Measurements from ENCODE around the gene SERTAD4.
"Not testable (repeated sequence)": the region's sequence is repeated elsewhere in the genome, so short reads cannot be mapped to it uniquely, and the experiment has no call there.

SERTAD4 gene

DNA sequence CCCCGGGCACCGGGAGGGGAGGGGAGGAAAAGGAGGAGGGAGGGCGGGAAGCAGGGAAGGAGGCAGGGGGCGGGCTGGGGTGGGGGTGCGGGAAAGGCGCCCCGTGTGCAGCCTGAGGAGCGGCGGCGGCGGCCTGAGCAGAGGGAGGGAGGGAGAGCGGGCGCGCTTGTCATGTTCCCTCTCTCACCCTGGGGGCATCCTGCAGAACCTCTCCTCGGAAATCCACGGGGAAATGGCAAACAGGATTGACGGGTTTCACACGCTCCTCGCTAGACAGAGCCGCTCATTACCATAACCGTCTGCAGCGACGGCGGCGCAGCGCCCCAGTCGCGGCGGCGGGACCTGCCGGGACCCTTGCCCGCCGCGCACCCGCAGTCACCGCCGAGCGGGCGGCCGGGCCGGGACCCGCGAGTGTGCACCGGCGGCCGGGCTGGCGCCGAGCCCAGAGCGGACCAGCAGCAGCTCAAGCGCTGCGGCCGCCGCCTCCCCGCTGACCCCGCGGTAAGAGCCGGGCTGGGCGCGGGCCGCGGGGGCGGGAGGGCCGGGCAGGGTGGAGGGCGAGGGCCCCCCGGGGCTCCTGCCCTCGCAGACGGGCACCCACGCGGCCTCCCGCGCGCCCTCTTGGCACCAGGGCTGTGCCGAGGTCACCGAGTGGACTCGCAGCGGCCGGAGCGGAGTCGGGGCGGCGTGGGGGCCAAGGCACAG lies at the start of gene SERTAD4:
TSS of gene SERTAD4 (plus strand) at position 286 of the 705 bp plus-strand sequence. CDS start 5,165 bp downstream, outside the sequence.
- no peak for FAIRE-seq
- no peak for DNase-seq (ENCODE audit: extremely low spot score, insufficient read length, low read depth)

DNA sequence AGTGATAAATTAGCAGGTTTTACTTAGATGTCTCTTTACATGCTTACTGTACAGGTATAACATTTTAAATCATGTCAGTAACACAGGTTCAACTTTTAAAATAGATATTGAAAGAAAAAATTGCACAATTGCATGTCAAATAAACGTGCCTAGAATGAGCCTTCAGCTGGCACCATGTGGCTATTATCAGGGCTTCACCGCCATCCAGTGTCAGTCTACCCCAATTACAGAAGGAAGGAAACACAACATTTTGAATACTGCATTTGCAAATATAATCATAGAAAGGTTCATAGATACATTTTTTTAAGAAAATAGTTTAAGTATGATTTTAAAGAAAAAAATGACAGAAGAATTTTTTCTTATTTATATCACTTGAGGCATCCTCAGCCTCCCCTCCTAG lies 47.5 kb upstream of the SERTAD4 start:
- FAIRE-seq, result no peak
- no peak for DNase-seq (ENCODE audit: extremely low spot score, insufficient read length, low read depth)

GRCh38 chr1:210187849-210188606 lies 44.6 kb upstream of the SERTAD4 start:
- FAIRE-seq; DNase-seq (ENCODE audit: extremely low spot score, insufficient read length, low read depth): not testable (repeated sequence)

GRCh38 chr1:210189426-210189825 lies 43.2 kb upstream of the SERTAD4 start:
- FAIRE-seq, result no peak
- no peak for DNase-seq (ENCODE audit: extremely low spot score, insufficient read length, low read depth)

DNA sequence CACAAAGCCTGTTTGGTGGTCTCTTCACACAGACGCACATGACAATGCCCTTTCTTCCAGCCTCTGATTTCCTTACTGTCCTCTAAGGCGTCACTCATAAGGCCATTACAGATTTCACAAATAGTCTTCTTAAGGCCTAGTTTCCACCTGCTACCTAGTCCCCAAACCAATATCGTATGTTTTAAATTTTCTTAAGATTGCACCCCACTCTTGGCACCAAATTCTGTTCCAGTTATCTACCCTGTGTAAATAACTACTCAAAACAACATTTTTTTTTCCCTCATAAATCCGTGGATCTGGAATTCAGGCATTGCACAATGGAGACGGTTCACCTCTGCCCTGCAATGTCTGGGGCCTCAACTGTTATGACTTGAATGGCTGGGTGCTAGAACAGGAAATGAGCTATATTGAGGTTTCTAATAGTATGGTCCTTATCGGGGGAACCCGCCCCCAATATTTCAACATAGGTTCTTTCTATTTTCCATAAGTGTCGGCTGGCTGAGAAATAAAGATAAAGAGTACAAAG lies 36.9 kb upstream of the SERTAD4 start:
- no peak for FAIRE-seq
- DNase-seq (ENCODE audit: extremely low spot score, insufficient read length, low read depth), result no peak

GRCh38 chr1:210196266-210196665 lies 36.3 kb upstream of the SERTAD4 start:
- DNase-seq (ENCODE audit: extremely low spot score, insufficient read length, low read depth); FAIRE-seq: not testable (repeated sequence)

DNA sequence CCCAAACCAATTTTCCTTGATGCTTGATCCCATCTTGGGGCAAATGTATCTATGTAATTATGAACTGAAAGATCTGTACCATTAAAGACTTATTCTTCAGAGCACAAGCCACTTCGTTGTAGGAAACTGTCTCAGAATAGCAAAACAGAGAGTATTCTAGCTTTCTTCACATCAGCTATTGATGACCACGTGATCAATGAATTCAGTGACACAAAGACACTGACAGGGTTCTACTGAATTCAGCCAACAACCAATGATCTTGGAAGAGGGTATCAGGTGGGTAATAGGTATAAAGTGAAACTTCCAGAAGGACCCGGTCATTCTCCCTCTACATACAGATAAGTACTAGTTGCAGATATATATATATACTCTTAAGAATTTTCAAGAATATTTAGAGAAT lies 33.8 kb upstream of the SERTAD4 start:
- FAIRE-seq, result no peak

GRCh38 chr1:210200124-210200736 lies 32.4 kb upstream of the SERTAD4 start:
- DNase-seq (ENCODE audit: extremely low spot score, insufficient read length, low read depth) (no peak), FAIRE-seq (no peak)

More for the DNA sequence above, 33.8 kb upstream of the SERTAD4 start:
- DNase-seq (ENCODE audit: extremely low spot score, insufficient read length, low read depth), result no peak

DNA sequence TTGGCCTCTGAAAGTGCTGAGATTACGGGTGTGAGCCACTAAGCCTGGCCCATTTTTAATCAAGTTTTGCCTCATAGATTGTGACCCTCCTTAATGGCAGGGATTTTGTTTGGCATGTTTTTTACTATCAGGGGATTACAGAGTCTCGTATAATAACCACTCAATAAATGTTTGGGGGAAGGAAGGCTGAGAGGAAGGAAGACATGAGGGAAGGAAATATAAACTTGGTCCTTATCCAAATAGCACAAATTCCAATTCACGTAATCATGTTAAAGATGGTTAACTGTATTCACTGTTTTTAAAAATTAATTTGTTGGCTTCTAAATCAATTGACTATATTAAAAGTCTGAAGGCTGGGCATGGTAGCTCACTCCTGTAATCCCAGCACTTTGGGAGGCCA lies 30.9 kb upstream of the SERTAD4 start:
- FAIRE-seq (no peak), DNase-seq (ENCODE audit: extremely low spot score, insufficient read length, low read depth) (no peak)

GRCh38 chr1:210207597-210208450 lies 24.8 kb upstream of the SERTAD4 start:
- FAIRE-seq (no peak), DNase-seq (ENCODE audit: extremely low spot score, insufficient read length, low read depth) (no peak)

DNA sequence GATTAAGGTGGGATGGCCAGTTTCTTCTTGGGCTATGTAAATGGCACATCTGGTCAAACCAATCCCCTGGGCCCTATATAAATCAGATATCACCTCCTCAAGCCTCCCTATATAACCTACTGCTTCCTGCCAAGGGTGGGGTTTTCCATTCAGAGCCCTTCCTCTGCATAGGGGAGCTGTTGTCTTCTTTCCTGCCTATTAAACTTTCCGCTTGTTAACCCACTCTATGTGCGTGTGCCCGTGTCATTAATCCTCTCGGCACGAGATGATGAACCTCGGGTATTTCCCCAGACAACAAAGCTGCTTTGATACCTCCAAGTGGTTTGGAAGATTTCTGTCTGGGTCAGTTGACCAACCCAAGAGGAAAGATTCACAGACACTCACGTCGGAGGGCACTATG lies 19.3 kb upstream of the SERTAD4 start:
- FAIRE-seq (no peak), DNase-seq (ENCODE audit: extremely low spot score, insufficient read length, low read depth) (no peak)

DNA sequence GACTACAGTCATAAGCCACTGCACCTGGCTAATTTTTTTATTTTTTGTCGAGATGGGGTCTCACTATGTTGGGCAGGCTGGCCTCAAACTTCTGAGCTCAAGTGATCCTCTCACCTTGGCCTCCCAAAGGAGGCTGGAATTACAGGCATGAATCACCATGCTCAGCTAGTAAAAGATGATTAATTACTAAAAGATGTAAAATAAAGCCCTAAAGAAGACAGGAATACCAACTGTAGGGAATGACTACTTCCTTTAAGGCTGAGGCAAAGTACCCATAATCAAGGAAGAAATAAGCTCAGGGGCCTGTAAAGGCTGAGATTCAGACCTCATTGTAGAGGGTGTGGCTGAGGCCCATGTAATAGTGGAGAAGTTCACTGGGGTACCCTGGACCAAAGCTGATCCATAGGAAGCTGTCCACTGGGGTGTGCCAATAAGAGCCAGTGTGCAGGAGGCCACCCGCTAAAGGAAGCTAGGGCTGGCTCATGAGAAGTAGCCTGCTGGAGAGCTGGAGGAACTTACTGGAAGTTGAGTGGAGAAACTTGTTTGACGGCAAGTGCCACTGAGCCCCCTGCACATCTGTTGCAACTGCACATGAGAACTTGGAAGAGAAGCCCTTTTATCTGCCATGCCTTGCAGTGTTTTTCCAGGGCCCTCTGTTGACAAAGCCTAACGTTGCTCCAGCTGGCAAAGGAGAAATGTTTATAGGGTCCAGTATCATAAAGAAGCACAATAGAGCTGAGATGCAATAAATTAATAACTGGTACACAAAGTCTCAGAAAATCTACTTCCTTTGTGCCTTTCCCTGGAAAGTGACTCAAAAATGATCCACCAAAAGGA lies 17.8 kb upstream of the SERTAD4 start:
- FAIRE-seq, result no peak
- DNase-seq (ENCODE audit: extremely low spot score, insufficient read length, low read depth), result no peak

DNA sequence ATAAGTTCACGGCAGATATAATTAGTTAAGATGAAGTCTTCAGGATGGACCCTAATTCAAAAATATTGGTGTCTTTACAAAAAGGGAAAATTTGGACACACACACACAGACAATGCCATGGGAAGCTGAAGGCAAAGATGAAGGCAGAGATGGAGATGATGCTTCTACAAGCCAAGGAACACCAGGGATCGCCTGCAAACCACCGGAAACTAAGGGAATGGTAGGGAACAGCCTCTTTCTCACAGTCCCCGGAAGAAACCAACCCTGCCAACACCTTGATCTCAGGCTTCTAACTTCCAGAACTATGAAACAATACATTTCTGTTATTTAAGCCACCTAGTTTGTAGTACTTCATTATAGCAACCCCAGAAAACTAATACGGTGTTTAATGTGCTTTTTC lies 15.1 kb upstream of the SERTAD4 start:
- DNase-seq (ENCODE audit: extremely low spot score, insufficient read length, low read depth) (no peak), FAIRE-seq (no peak)

DNA sequence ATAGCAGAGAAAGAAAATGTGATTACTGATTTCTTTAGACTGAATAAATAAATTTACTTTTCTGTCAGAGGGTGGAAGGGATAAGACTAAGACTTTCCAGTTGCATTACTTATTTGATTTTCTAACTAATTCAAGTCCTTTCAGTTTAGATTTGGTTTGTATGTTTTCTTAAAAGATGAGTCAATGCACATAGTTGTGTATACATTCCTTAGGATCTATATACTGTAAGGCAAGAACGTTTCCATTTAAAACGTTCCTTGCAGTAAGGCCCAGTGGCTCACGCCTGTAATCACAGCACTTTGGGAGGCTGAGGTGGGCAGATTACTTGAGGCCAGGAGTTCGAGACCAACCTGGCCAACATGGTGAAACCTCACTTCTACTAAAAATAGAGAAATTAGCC lies 14.5 kb upstream of the SERTAD4 start:
- FAIRE-seq (no peak), DNase-seq (ENCODE audit: extremely low spot score, insufficient read length, low read depth) (no peak)

- no peak for DNase-seq (ENCODE audit: extremely low spot score, insufficient read length, low read depth)
- no peak for FAIRE-seq
These were observed 10.1 kb upstream of the SERTAD4 start for GRCh38 chr1:210222340-210223006.

DNA sequence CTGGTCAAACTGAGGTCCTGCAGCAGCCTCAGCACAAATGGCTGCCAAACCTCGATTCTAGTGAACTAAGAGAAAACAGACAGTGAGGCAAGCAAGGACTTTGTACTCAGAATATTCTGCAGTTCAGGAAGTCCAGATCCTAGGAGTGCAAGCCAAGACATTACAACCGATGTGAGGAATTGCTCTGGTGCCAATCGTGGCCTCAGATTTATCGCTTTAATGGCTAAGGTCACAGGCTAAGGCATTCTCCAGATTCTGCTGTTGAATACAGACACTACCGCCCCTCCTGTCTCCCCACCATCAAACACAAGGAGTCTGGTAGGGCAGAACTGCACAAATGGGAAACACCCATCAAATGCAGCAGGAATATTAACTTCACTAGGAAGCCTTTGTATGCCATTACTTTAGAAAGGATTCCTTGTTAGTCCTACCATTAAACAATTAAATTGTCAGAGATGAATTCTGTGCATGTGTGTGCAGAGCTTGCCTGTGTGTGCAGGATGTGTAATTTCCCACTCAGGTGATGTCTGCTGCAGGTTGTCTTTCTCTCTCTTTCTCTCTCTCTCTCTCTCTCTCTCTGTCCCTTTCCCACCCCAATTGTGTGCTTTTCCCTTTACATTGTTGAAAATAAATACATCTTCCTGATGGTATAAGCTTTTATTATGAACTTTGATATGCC lies 9.2 kb upstream of the SERTAD4 start:
- DNase-seq (ENCODE audit: extremely low spot score, insufficient read length, low read depth) (no peak), FAIRE-seq (no peak)

- no peak for DNase-seq (ENCODE audit: extremely low spot score, insufficient read length, low read depth)
- FAIRE-seq, result no peak
These were observed 4.4 kb upstream of the SERTAD4 start for GRCh38 chr1:210228158-210228557.

- FAIRE-seq, result no peak
These were observed 2.4 kb upstream of the SERTAD4 start for GRCh38 chr1:210230149-210230695.

More at GRCh38 chr1:210230149-210230695, 2.4 kb upstream of the SERTAD4 start:
- no peak for DNase-seq (ENCODE audit: extremely low spot score, insufficient read length, low read depth)
